Activated CD8-positive, alpha-beta memory T cell treated with anti-CD3 and anti-CD28 coated beads, Interleukin-2, amount 50 U/mL, for 24 hours (primary cell): ENCODE data around the gene CEP104.

Experiments
- DNase-seq: peaks from one replicate; pipeline ENCODE4 v3.0.0-alpha.2; 2020; ENCODE audit errors: extremely low read depth

The CEP104 gene

GRCh38 chr1:3762873-3763228 lies 94.2 kb downstream of the CEP104 start:
- DNase-seq: no peak

DNA sequence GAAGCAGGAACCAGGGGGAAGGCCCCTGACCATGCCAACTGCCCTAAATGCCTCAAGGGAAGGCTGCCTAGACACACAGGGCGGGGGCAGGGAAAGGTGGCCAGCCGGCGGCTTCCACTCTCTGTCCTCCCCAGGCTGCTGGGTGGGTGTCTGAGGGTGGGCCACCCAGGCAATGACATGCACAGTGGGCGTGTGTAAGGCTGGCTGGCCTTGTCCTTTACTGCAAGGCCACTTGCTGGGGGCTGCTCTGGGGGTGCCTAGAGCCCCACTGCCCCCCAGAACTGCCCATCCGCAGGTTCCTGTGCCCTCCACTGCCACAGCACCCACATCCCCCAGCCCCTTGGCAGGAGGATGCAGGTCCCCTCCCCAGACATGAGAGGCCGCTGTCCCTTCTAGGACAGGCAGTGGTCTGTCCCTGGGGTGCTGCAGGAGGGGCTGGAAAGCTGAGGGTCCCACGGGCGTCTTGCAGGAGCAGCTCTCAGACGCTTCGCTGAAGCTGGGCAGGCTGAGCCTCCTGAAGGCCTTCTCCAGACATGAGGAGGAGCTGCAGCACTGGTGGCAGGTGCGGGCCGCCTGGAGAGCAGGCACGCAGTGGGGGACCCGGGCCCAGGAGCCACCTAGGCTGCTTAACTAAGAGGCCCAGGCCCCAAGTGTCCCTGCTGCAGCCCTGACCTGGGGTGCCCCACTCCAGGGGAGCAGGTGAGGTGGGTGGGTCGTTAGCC lies 94.7 kb downstream of the CEP104 start:
- no peak for DNase-seq
